NCI-H128 (cell line): Measurements from ENCODE around the gene RAB44.

Source experiments
- DNase-seq: peaks from one replicate; lab custom pipeline; 2025; ENCODE audit not compliant: unreplicated experiment; lab: John Stamatoyannopoulos, UW

Gene RAB44

GRCh38 chr6:36749829-36750489 lies 52.3 kb downstream of the RAB44 start:
- no peak for DNase-seq

DNA sequence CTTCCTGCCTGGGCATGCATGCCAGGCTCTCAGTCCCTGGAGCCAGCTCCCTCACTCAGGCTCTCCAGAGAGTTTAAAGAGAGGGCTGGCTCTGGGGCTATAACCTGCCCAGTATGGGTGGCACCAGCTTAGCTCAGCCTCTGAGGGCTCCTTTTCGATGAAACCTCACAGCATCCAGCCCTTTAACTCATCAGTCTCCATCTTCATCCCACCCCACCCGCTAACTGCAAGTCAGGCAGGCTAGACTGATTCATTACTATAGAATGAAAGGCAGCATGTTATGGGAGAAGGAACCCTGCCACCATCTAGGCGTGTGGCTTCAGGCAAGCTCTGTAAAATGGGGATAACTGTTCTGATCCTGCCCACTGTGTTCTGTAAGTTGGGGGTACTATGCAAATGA lies 53.5 kb downstream of the RAB44 start:
- no peak for DNase-seq

DNA sequence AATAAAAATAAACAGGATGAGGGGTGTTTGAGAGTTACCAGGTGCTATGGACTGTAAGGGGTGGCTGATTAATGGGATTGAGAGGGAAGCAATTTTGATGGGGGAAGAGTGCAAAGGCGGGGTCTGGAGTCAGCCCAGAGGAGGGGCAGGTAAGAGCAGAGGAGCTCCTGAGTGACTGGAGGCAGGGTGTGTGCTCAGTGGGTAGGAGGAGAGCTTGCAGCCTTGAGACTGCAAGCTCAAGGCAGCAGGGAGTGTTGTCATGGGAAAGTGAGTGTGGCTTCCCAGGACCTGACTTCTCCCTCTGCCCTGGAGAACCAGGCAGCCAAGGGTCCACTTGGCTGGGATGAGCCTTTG lies 54.2 kb downstream of the RAB44 start:
- DNase-seq: no peak

GRCh38 chr6:36752187-36752885 lies 54.7 kb downstream of the RAB44 start:
- no peak for DNase-seq

DNA sequence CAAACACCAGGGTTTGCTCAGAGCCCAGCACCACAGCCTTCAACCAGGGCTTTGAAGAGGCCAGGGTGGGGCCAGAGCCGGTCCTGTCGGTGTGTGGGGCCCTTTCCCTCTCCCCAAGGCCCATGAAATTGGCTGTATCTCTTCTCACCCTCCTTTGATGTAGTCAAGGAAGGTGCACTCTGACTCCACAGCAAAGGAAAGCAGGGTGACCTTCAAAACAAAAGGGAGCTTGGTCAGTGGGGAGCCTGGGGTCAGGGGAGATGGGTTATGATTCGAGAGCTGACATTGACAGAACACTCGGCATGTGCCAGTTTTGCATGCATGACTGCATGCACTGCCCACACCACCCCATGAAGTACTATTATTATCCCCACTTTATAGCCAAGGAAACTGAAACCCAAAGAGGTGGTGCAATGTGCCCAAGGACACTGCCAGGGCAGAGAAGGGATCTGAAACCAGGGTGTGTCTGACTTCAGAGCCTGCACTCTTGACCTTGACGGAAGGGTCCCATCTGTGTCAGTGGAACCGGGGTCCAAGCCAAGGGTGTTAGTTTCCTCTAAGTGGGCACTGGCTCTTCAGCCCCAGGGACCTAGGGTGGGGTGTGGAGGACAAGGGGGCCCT lies 55.4 kb downstream of the RAB44 start:
- DNase-seq: no peak

- no peak for DNase-seq
Measured at GRCh38 chr6:36753671-36754405, 56.2 kb downstream of the RAB44 start.

GRCh38 chr6:36754582-36755434 lies 57.2 kb downstream of the RAB44 start:
- no peak for DNase-seq

- DNase-seq: no peak
Measured at GRCh38 chr6:36755435-36756348, 58.1 kb downstream of the RAB44 start.

GRCh38 chr6:36756786-36757185 lies 59.2 kb downstream of the RAB44 start:
- DNase-seq: no peak

GRCh38 chr6:36757206-36757605 lies 59.6 kb downstream of the RAB44 start:
- no peak for DNase-seq

DNA sequence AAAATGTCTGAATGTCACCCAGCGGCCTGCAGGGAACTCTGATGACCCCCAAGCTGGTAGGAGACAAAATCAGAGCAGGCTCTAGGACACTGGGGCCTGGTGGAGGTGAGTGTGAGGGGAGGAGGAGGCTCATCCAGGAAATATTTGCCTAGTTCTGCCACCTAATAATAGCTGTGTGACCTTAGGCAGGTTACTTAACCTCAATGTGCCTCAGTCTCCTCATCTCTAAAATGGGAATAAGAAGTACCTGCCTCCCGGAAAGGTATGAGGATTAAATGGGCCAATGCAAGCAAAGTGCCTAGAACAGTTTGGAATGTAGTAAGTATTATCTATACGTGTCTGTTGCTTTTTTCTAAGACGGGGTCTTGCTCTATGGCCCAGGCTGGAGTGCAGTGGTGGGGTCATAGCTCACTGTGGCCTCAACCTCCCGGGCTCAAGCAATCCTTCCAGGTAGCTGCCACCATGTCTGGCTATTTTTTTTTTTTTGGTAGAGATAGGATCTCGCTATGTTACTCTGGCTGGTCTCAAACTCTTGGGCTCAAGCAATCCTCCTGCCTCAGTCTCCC lies 60.4 kb downstream of the RAB44 start:
- DNase-seq: no peak

DNA sequence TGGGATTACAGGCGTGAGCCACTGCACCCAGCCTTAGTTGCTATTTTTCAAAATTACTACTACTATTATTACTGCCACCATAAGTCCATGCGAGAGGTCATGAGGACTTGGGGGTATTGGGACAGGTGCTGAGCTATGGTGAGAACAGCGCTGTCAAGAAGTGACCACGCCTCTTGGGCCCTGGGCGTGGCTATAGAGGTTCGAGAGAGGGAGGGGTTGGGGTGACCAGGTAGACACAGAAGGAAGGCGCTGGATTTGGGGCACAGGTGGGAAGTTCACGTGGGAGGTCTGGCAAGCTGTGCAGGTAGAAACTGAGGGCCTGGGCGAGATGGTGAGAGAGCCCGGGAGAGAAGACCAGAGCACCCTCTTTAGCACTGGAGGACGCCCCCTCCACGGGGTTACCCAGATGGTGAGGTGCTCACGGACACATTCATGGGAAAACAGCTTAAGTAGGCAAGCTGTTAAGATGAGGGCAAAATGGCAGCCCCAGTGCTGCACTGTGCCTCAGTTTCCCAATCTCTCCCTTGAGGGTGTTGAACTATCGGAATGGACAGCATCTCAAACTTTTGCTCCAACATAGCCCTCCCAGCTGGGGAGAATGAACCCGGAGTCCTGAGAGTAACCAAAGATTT lies 61.0 kb downstream of the RAB44 start:
- no peak for DNase-seq

DNA sequence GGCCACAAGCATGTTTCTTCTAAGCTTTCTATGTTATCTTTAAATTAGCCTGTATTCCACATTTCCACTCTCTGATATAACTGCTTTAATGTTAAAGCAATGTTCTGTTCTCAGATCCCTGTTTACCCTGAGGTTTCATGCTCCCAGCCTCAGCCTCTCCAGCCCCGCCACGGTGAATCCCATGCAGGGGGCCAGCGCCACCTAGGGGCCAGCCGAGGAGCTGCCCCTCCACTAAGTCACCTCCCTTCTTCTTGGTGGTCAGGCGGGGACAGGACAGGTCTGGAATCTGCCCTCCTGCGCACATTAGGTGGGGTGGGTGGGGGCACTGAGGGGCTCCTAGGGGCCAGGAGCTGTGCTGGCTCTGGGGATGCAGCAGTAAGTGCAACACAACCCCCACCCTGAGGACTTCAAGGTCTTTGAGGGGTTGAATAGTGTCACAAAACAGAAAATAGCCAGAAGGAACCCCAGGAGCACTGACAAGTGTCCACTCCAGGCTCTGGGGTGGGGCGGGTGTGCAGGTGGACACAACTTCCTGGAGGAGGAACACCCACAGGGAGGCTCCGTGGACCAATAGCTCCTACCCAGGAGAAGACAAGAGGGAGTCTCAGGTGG lies 61.6 kb downstream of the RAB44 start:
- peak; percentile 48 for DNase-seq

DNA sequence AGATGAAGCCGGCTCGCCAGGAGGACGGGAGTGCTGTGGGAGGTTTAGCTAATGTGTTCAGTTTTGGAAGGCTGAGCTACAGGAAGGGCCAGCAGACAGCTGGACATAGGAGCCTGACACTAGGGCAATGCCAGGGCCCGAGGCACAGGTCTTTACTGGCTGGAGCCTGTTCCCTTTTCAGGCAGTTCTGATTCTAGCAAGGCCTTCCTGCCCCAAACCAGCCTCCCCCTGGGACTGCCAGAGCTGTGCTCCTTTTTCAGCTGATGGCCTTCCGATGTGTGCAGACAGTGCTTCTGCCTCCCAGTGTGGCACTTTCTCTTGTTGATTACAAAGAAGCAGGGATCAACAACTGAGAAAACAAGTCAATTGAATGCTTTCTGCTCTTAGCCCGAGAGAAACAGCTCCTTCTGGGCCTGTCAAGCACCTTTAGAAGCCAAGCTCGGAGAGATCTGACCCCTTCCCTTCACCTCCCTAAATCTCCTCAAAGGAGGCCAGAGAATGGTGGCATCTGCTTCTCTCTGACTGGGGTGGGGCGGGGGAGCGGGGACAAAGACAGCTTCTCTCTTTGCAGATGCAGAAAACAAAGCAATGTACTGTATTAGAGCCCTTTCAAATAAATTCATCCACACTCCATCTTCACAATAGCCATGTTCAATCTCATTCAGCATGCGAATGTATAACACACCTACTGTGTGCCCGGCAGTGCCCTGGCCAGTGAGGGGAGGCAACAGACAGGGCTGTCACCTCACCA lies 63.2 kb downstream of the RAB44 start:
- DNase-seq: no peak

DNA sequence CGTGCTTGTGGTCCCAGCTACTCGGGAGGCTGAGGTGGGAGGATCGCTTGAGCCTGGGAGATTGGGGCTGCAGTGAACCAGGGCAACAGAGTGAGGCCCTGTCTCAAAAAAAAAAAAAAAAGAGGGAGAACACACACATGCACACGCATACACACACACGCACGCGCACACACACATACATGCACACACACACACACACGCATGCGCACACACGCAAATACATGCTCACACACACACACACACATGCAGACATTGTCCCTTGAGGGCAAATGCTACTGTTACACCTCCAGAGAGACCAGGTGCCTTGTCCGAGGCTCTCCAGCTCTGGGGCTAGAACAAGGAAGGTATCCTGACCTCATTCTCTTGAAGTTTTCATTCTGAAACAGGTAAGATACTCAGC lies 64.5 kb downstream of the RAB44 start:
- DNase-seq: no peak

DNA sequence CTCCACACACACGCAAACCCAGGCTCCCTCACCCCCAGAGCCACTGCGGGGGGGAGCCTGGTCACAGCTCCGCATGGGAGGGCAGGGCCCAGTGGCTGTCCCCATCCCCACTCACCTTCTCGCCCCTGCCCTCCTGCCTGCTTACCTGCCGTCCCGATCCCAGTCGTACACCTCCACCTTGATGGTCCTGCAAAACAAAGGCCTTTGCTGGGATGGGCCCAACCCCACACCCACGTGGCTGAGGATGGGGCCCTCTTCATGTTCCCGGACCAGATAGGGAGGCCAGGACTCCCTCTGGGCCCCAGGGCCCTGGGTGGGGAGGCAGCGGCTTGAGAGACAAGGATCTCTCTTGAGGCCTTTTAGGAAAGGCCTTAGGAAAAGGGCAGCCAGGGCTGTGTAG lies 67.6 kb downstream of the RAB44 start:
- no peak for DNase-seq

GRCh38 chr6:36765594-36766398 lies 68.2 kb downstream of the RAB44 start:
- peak; percentile 77 for DNase-seq
